GM12878 (cell line): ENCODE results near the gene IQGAP2. TPM values are rescaled to one million over a fixed set of nuclear protein-coding genes. Genes with fewer than 3 reads are reported as not detected.
A peak's percentile ranks its signal among the peaks of the same experiment; 100 is the strongest.

Source experiments
- ATAC-seq: fragments of 200-7000 bp; cut with Tn5 transposase; 3 replicates; pipeline ENCODE4 v1.9.1; 2020; ENCODE audit warnings: mild to moderate bottlenecking, moderate library complexity
- BruUV-seq: library from RNA; stranded (reverse); fragments of 400-500 nt; replicated peaks from 2 replicates; lab custom pipeline; 2021; lab: Mats Ljungman, UMichigan
- CTCF ChIA-PET: fragments of 300-600 bp; sonication (Branson Sonifier 250); formaldehyde crosslinking; extraction: SDS; loops from one replicate; lab custom pipeline; 2021; ENCODE audit warnings: inconsistent platforms; lab: Yijun Ruan, JAX
- POLR2A ChIA-PET: fragments of 350-600 bp; formaldehyde crosslinking; extraction: SDS; loops from one replicate; lab custom pipeline; 2021; ENCODE audit warnings: inconsistent platforms; lab: Charles Lee
- RAD21 ChIA-PET: fragments of 300-600 bp; sonication (Branson Sonifier 250); formaldehyde crosslinking; loops from one replicate; lab custom pipeline; 2023; ENCODE audit warnings: antibody characterized with exemption; ENCODE audit not compliant: unreplicated experiment; lab: Charles Lee
- SMC1A ChIA-PET: fragments of 300-600 bp; sonication (Branson Sonifier 250); formaldehyde crosslinking; loops from one replicate; lab custom pipeline; 2023; ENCODE audit not compliant: unreplicated experiment, uncharacterized antibody; lab: Charles Lee
- DNase-seq: peaks from one replicate; pipeline ENCODE4 v3.0.0-alpha.2; 2011; ENCODE audit warnings: low read depth, low spot score
- FAIRE-seq: peaks from 3 replicates; lab custom pipeline; 2011; peaks lifted over from hg19 to GRCh38; lab: Jason Lieb, UNC
- H2AFZ ChIP-seq: 2 replicates; pipeline ENCODE4 v1.6.0; 2011; ENCODE audit warnings: low read depth, low read length, control low read depth; ENCODE audit not compliant: control insufficient read depth
- H3K27ac ChIP-seq: 2 replicates; pipeline ENCODE4 v1.5.1; 2011; ENCODE audit warnings: control low read depth; ENCODE audit not compliant: control insufficient read depth, insufficient read depth
- H3K27me3 ChIP-seq, 2 experiments: replicated peaks in 1 of 2; 2 replicates each; pipeline versions ENCODE4 v1.6.0 to v1.6.1; 2011; ENCODE audit warnings: low read length in 1 of 2; ENCODE audit not compliant: control insufficient read depth in 2 of 2, insufficient read depth in 2 of 2
- H3K36me3 ChIP-seq, 2 experiments: 2 replicates each; pipeline ENCODE4 v1.5.1; 2011; ENCODE audit warnings: low read length in 1 of 2; ENCODE audit not compliant: control insufficient read depth in 2 of 2, insufficient read depth in 2 of 2
- H3K4me1 ChIP-seq: 2 replicates; pipeline ENCODE4 v1.6.1; 2011; ENCODE audit warnings: mild to moderate bottlenecking, low read length, moderate library complexity, mixed read lengths; ENCODE audit not compliant: control insufficient read depth, insufficient read depth
- H3K4me2 ChIP-seq: 2 replicates; pipeline ENCODE4 v1.6.0; 2011; ENCODE audit warnings: control low read depth; ENCODE audit not compliant: control insufficient read depth, insufficient read depth
- H3K4me3 ChIP-seq: fragments of 200-600 bp; sonication (generic); 2 replicates; pipeline ENCODE4 v1.5.1; 2016
- H3K79me2 ChIP-seq: 2 replicates; pipeline ENCODE4 v1.6.0; 2011; ENCODE audit warnings: low read length; ENCODE audit not compliant: control insufficient read depth, insufficient read depth
- H3K9ac ChIP-seq: 2 replicates; pipeline ENCODE4 v1.8.0; 2011; ENCODE audit warnings: low read length, control low read depth, mixed read lengths; ENCODE audit not compliant: control insufficient read depth, insufficient read depth
- H3K9me3 ChIP-seq: replicated peaks from 3 replicates; pipeline ENCODE4 v1.5.1; 2011; ENCODE audit warnings: mild to moderate bottlenecking, low read length; ENCODE audit not compliant: control insufficient read depth, insufficient read depth
- H4K20me1 ChIP-seq: 2 replicates; pipeline ENCODE4 v1.6.0; 2011; ENCODE audit not compliant: control insufficient read depth, insufficient read depth
- ATF7 ChIP-seq: fragments of 450-650 bp; IDR thresholded peaks from 2 replicates; pipeline ENCODE4 v1.6.1; 2016; ENCODE audit warnings: low read depth, mild to moderate bottlenecking
- CBFB ChIP-seq: IDR thresholded peaks from 2 replicates; pipeline ENCODE4 v1.6.1; 2016; ENCODE audit warnings: antibody characterized with exemption, low read depth
- LARP7 ChIP-seq: fragments of 450-650 bp; IDR thresholded peaks from 2 replicates; pipeline ENCODE4 v1.6.1; 2017; ENCODE audit warnings: mild to moderate bottlenecking
- NR2C1 ChIP-seq: fragments of 450-650 bp; IDR thresholded peaks from 2 replicates; pipeline ENCODE4 v1.6.1; 2017; ENCODE audit warnings: antibody characterized with exemption, mild to moderate bottlenecking, moderate library complexity
- NRF1 ChIP-seq: conservative IDR thresholded peaks from 2 replicates; pipeline ENCODE4 v1.6.1; 2011; ENCODE audit warnings: mild to moderate bottlenecking, low read depth, low read length, improper control_type of control experiment
- RCOR1 ChIP-seq: conservative IDR thresholded peaks from 2 replicates; pipeline ENCODE4 v1.6.1; 2012; ENCODE audit warnings: low read depth, low read length, improper control_type of control experiment
- RELA ChIP-seq: fragments of 450-650 bp; IDR thresholded peaks from 2 replicates; pipeline ENCODE4 v1.8.0; 2014; ENCODE audit warnings: borderline replicate concordance; ENCODE audit not compliant: partially characterized antibody
- SUZ12 ChIP-seq: fragments of 200-600 bp; sonication (generic); IDR thresholded peaks from one replicate; pipeline ENCODE4 v1.6.1; 2018; ENCODE audit warnings: antibody characterized with exemption, mild to moderate bottlenecking; ENCODE audit not compliant: unreplicated experiment
- TARDBP ChIP-seq: IDR thresholded peaks from 2 replicates; pipeline ENCODE4 v1.6.1; 2016; ENCODE audit warnings: borderline replicate concordance
- ZNF384 ChIP-seq: IDR thresholded peaks from 2 replicates; pipeline ENCODE4 v1.6.1; 2012; ENCODE audit warnings: low read depth, mild to moderate bottlenecking, low read length, improper control_type of control experiment, borderline replicate concordance
- WGBS: methylation state at CpG from one replicate; pipeline ENCODE4 v1.1.6; 2016; ENCODE audit warnings: low lambda C conversion rate; ENCODE audit not compliant: insufficient replicate concordance, insufficient coverage; ENCODE audit errors: missing lambda C conversion rate; 5-methylcytosine and 5-hydroxymethylcytosine counted together
- in situ Hi-C: fragments of 300-500 bp; cut with MboI; formaldehyde crosslinking; loops from 9 replicates; pipeline ENCODE4 v1.14.3; 2018; ENCODE audit warnings: mixed read lengths
- intact Hi-C: fragments of 100-400 bp; cut with micrococcal nuclease; formaldehyde crosslinking; loops from one replicate; pipeline ENCODE4 v1.14.2; 2022; ENCODE audit not compliant: unreplicated experiment
- polyA plus RNA-seq, 11 experiments: library from polyadenylated mRNA; depleted of rRNA in 4 of 11; unstranded in 6 of 11; stranded (reverse) in 5 of 11; fragments of >200 nt; fragmentation: Nextera tagmentation in 4 of 11; fragmentation: Illumina TruSeq in 1 of 11; extraction: Ambion mirVana in 4 of 11; extraction: Trizol in 1 of 11; gene quantifications; 1 replicate in 1 of 11; 2 replicates in 10 of 11; pipeline versions ENCODE4 v1.2.1 to v1.2.3, GENCODE V29; 2011 to 2016; ENCODE audit warnings: inconsistent platforms in 2 of 11, missing spikeins in 2 of 11, low read depth in 1 of 11
- total RNA-seq, 4 experiments: library from RNA; depleted of rRNA in 3 of 4; stranded (reverse); fragments of >200 nt in 3 of 4; fragmentation: Illumina TruSeq in 1 of 4; extraction: Trizol in 1 of 4; gene quantifications; 2 replicates each; pipeline versions ENCODE4 v1.2.1 to v1.2.3, GENCODE V29; 2013 to 2021
- TF ChIP-seq, protein P1 (sequence below): fragments of 450-650 bp; conservative IDR thresholded peaks from 2 replicates; pipeline ENCODE4 v1.6.1; 2017; ENCODE audit warnings: mild to moderate bottlenecking, moderate library complexity
- TF ChIP-seq, protein P2 (sequence below): fragments of 450-650 bp; IDR thresholded peaks from 2 replicates; pipeline ENCODE4 v1.6.1; 2018; ENCODE audit warnings: borderline replicate concordance, mild to moderate bottlenecking; ENCODE audit not compliant: partially characterized antibody
- TF ChIP-seq, protein P3 (sequence below): IDR thresholded peaks from 2 replicates; pipeline ENCODE4 v1.6.1; 2012; ENCODE audit warnings: low read depth, low read length, improper control_type of control experiment

The IQGAP2 gene
- total and polyA plus RNA-seq, 10 of the 15 experiments (the other 5 are each of a cell fraction or from before 2014, with no cell fraction given), result 14.5 to 41.4 (median 21.8) TPM

DNA sequence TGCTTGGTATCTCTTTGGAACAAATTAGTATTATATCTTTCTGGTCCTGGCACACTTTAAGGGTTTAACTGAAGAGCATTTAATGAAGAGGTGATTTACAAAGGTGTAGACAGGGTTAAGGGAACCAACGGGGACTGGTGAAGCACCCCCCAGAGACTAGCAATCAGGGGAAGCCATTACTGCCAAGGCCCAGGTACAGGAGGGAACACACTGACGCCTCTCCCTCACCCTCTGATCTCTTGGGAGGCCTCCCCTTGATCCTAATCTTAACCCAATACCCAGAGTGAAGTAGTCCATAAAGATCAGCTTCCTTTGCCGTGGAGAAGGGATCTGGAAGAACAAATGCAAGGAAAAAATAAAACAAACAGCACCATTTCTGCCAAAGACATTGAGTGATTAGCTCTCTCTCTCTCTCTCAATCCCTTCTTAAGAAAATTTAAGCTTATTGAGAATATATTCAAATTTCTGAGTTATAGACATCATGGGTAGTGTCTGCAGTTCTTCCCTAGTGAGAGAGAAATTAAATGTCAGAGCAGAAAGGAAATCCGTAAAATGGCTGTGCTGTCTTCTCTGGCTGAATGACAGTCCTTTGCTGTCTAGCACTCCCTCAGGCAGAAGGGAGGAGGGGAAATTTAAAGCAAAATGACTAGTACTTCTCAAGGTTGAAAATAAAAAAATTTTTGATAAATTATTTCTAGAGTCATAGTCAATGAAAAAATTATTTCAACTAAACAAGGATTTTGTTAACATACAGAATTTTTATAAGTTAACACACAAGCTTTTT is 332.9 kb downstream of the IQGAP2 start (continued):
- TF ChIP-seq, protein P1, sequence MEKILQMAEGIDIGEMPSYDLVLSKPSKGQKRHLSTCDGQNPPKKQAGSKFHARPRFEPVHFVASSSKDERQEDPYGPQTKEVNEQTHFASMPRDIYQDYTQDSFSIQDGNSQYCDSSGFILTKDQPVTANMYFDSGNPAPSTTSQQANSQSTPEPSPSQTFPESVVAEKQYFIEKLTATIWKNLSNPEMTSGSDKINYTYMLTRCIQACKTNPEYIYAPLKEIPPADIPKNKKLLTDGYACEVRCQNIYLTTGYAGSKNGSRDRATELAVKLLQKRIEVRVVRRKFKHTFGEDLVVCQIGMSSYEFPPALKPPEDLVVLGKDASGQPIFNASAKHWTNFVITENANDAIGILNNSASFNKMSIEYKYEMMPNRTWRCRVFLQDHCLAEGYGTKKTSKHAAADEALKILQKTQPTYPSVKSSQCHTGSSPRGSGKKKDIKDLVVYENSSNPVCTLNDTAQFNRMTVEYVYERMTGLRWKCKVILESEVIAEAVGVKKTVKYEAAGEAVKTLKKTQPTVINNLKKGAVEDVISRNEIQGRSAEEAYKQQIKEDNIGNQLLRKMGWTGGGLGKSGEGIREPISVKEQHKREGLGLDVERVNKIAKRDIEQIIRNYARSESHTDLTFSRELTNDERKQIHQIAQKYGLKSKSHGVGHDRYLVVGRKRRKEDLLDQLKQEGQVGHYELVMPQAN, result no peak
- no peak for TF ChIP-seq TARDBP

DNA sequence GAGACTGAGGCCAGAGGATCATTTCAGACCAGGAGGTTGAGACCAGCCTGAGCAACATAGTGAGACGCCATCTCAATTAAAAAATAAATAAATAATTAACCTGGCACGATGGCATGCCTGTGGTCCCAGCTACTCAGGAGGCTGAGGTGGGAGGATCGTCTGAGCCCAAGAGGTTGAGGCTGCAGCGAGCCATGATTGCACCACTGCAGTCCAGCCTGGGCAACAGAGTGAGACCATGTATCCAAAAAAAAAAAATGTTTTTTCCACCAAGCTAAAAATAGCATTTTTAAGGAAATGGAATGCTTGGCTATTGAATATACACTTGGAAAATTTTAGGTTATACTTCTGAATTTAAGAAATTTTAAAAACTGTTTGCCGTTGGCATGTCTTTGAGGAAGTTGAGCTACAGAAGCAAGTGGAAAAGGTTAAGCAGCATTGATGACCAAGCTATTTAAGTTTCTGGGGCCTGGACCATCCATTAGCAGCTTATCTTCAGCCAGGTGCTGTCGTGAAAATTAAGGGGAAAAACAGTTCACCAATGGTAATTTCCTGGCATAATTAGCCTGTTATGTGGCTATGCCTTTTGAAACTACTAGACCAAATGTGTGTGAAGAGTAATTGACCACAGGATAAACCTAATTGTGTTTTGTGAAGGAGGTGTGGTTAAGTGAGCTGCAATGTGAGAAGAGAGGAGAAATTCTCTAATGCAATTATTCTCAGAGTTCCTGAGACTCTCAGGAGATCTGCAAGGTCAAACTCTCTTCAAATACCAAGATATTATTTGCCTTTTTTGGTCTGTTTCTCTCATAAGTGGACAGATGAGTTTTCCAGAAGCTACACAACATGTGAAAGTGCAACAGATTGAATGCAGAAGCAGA is 333.8 kb downstream of the IQGAP2 start:
- H3K27me3 ChIP-seq, result no peaks in the 10 kb centered on the region
- H3K4me1 ChIP-seq, result peaks cover 40% of the 10 kb centered on the region
- DNase-seq, result peak; percentile 96
- no peak overlapping the region for H3K4me3 ChIP-seq
- H3K4me2 ChIP-seq, result peak overlapping the region; percentile 26; the same call in 1 of the 2 replicates
- no TSS peak for BruUV-seq
- ChIA-PET CTCF (interaction anchor here (0.9 to 12.4 kb wide), 11 partner anchors 8 to 333 kb away, joined by 3 to 153 read pairs (median 5); no protein-coding TSS in a partner anchor), RAD21 (interaction anchor here (1.0 to 12.3 kb wide), 10 partner anchors 10 to 755 kb away, joined by 3 to 254 read pairs (median 6); partner anchors contain the start of gene F2R), SMC1A (interaction anchor here (0.7 to 8.0 kb wide), 20 partner anchors 10 to 207 kb away, joined by 3 to 206 read pairs (median 4); no protein-coding TSS in a partner anchor), POLR2A (interaction anchor here (0.7 to 11.0 kb wide), 8 partner anchors 10 to 190 kb away, joined by 3 to 144 read pairs (median 4); no protein-coding TSS in a partner anchor)
- no peak overlapping the region for H2AFZ ChIP-seq
- no peaks in the 10 kb centered on the region for H4K20me1 ChIP-seq
- H3K79me2 ChIP-seq, result no peaks in the 10 kb centered on the region
- in situ Hi-C loops (no loop called here), intact Hi-C loops (loop anchor here (1.0 to 10.0 kb wide), 3 partner anchors 16 to 332 kb away; partner anchors contain the start of genes F2R and IQGAP2)
- no peak overlapping the region for H3K27ac ChIP-seq
- ATAC-seq, result peak; percentile 42
- peak; percentile 18 for FAIRE-seq
- WGBS, result 65% methylated on average over 6 of the region's 6 CpGs
- no peaks in the 10 kb centered on the region for H3K9me3 ChIP-seq
- no peaks in the 10 kb centered on the region for H3K36me3 ChIP-seq
- no peak overlapping the region for H3K9ac ChIP-seq
- TF ChIP-seq LARP7, result no peak
- peak; percentile 92 for TF ChIP-seq RELA
- TF ChIP-seq NRF1, result no peak
- TF ChIP-seq CBFB, result peak; percentile 69; the same call in 1 of the 2 replicates
- 0 out of 2 replicates have a peak, but pooled peaks have one; percentile 47 for TF ChIP-seq RCOR1
- TF ChIP-seq, protein P2, sequence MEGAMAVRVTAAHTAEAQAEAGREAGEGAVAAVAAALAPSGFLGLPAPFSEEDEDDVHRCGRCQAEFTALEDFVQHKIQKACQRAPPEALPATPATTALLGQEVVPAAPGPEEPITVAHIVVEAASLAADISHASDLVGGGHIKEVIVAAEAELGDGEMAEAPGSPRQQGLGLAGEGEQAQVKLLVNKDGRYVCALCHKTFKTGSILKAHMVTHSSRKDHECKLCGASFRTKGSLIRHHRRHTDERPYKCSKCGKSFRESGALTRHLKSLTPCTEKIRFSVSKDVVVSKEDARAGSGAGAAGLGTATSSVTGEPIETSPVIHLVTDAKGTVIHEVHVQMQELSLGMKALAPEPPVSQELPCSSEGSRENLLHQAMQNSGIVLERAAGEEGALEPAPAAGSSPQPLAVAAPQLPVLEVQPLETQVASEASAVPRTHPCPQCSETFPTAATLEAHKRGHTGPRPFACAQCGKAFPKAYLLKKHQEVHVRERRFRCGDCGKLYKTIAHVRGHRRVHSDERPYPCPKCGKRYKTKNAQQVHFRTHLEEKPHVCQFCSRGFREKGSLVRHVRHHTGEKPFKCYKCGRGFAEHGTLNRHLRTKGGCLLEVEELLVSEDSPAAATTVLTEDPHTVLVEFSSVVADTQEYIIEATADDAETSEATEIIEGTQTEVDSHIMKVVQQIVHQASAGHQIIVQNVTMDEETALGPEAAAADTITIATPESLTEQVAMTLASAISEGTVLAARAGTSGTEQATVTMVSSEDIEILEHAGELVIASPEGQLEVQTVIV, result no peak
- no peak for TF ChIP-seq SUZ12
- peak; percentile 91 for TF ChIP-seq ATF7
- no peak for TF ChIP-seq ZNF384
- TF ChIP-seq NR2C1, result 0 out of 2 replicates have a peak, but pooled peaks have one; percentile 13
- TF ChIP-seq, protein P3, sequence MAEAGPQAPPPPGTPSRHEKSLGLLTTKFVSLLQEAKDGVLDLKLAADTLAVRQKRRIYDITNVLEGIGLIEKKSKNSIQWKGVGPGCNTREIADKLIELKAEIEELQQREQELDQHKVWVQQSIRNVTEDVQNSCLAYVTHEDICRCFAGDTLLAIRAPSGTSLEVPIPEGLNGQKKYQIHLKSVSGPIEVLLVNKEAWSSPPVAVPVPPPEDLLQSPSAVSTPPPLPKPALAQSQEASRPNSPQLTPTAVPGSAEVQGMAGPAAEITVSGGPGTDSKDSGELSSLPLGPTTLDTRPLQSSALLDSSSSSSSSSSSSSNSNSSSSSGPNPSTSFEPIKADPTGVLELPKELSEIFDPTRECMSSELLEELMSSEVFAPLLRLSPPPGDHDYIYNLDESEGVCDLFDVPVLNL, result no peak
